HEK293T (cell line): ENCODE measurements around the gene STH.

Source experiments
- CTCF ChIA-PET: fragments of 350-600 bp; formaldehyde crosslinking; extraction: SDS; loops from one replicate; lab custom pipeline; 2021; ENCODE audit warnings: antibody characterized with exemption, inconsistent platforms; lab: Yijun Ruan, JAX
- POLR2A ChIA-PET: fragments of 350-600 bp; formaldehyde crosslinking; extraction: SDS; loops from one replicate; lab custom pipeline; 2020; ENCODE audit warnings: antibody characterized with exemption, inconsistent platforms; lab: Yijun Ruan, JAX
- DNase-seq: peaks from one replicate; pipeline ENCODE4 v3.0.0; 2012; ENCODE audit warnings: mixed read lengths; ENCODE audit errors: extremely low spot score
- ARNT ChIP-seq: fragments of 450-650 bp; IDR thresholded peaks from 2 replicates; pipeline ENCODE4 v1.6.1; 2017; ENCODE audit warnings: mild to moderate bottlenecking
- BHLHE40 ChIP-seq: fragments of 450-650 bp; IDR thresholded peaks from 2 replicates; pipeline ENCODE4 v1.6.1; 2016; ENCODE audit warnings: mild to moderate bottlenecking, moderate library complexity, borderline replicate concordance
- CTBP1 ChIP-seq: fragments of 450-650 bp; IDR thresholded peaks from 2 replicates; pipeline ENCODE4 v1.6.1; 2016; ENCODE audit warnings: borderline replicate concordance
- ELF4 ChIP-seq: fragments of 450-650 bp; IDR thresholded peaks from 2 replicates; pipeline ENCODE4 v1.6.1; 2017; ENCODE audit warnings: antibody characterized with exemption
- FOXA1 ChIP-seq: fragments of 450-650 bp; IDR thresholded peaks from 2 replicates; pipeline ENCODE4 v1.6.1; 2016; ENCODE audit warnings: mild to moderate bottlenecking
- FOXK2 ChIP-seq: fragments of 450-650 bp; IDR thresholded peaks from 2 replicates; pipeline ENCODE4 v1.6.1; 2016; ENCODE audit warnings: mild to moderate bottlenecking
- FOXM1 ChIP-seq: fragments of 450-650 bp; IDR thresholded peaks from 2 replicates; pipeline ENCODE4 v1.6.1; 2017; ENCODE audit warnings: mild to moderate bottlenecking, borderline replicate concordance
- HDGF ChIP-seq: fragments of 450-650 bp; IDR thresholded peaks from 2 replicates; pipeline ENCODE4 v1.6.1; 2017; ENCODE audit warnings: antibody characterized with exemption, borderline replicate concordance
- L3MBTL2 ChIP-seq: fragments of 450-650 bp; conservative IDR thresholded peaks from 2 replicates; pipeline ENCODE4 v1.6.1; 2016; ENCODE audit warnings: mild to moderate bottlenecking
- LEF1 ChIP-seq: fragments of 450-650 bp; IDR thresholded peaks from 2 replicates; pipeline ENCODE4 v1.6.1; 2017; ENCODE audit warnings: mild to moderate bottlenecking, borderline replicate concordance
- NFRKB ChIP-seq: fragments of 450-650 bp; IDR thresholded peaks from 2 replicates; pipeline ENCODE4 v1.6.1; 2016; ENCODE audit warnings: mild to moderate bottlenecking, moderate library complexity
- PKNOX1 ChIP-seq: fragments of 450-650 bp; IDR thresholded peaks from 2 replicates; pipeline ENCODE4 v1.6.1; 2016
- SP1 ChIP-seq: fragments of 450-650 bp; IDR thresholded peaks from 2 replicates; pipeline ENCODE4 v1.6.1; 2017
- SUZ12 ChIP-seq: fragments of 450-650 bp; IDR thresholded peaks from 2 replicates; pipeline ENCODE4 v1.6.1; 2016; ENCODE audit warnings: mild to moderate bottlenecking
- TARDBP ChIP-seq: fragments of 450-650 bp; IDR thresholded peaks from 2 replicates; pipeline ENCODE4 v1.6.1; 2016
- ZNF384 ChIP-seq: fragments of 450-650 bp; IDR thresholded peaks from 2 replicates; pipeline ENCODE4 v1.6.1; 2016

STH gene

GRCh38 chr17:45984368-45984767 lies 14.7 kb upstream of the STH start:
- ChIA-PET POLR2A (no interaction called here), CTCF (no interaction called here)
- TF ChIP-seq HDGF (no peak), SUZ12 (no peak), FOXK2 (no peak), ARNT (no peak), TARDBP (no peak), L3MBTL2 (no peak), BHLHE40 (no peak), ZNF384 (no peak), CTBP1 (no peak), PKNOX1 (no peak), FOXA1 (no peak), NFRKB (no peak), ELF4 (no peak), FOXM1 (no peak), LEF1 (no peak)
- DNase-seq = no peak

- DNase-seq = no peak
- TF ChIP-seq FOXA1 (no peak), CTBP1 (no peak), ARNT (no peak), PKNOX1 (no peak), HDGF (no peak), NFRKB (no peak), ZNF384 (no peak), TARDBP (no peak), LEF1 (no peak), FOXM1 (no peak), ELF4 (no peak), FOXK2 (no peak), SP1 (no peak), L3MBTL2 (no peak), SUZ12 (no peak), BHLHE40 (no peak)
- CTCF ChIA-PET = no interaction called here
- POLR2A ChIA-PET = interaction anchor here (0.5 kb wide), 1 partner anchor 95 kb away, joined by 3 read pairs; no protein-coding TSS in a partner anchor
These were observed 13.6 kb upstream of the STH start for GRCh38 chr17:45985447-45985846.

- DNase-seq = no peak
- no peak for TF ChIP-seq LEF1
- no peak for TF ChIP-seq CTBP1
- ChIA-PET POLR2A (no interaction called here), CTCF (no interaction called here)
These were observed 13.0 kb upstream of the STH start for GRCh38 chr17:45986056-45986455.

- DNase-seq = no peak
- TF ChIP-seq L3MBTL2 (no peak), BHLHE40 (no peak), PKNOX1 (no peak), FOXA1 (no peak), NFRKB (no peak), ELF4 (no peak), ZNF384 (no peak), FOXK2 (no peak), LEF1 (no peak), SUZ12 (no peak), ARNT (no peak), TARDBP (no peak), HDGF (no peak), SP1 (no peak), CTBP1 (no peak), FOXM1 (no peak)
- ChIA-PET CTCF (no interaction called here), POLR2A (no interaction called here)
These were observed 11.3 kb upstream of the STH start for GRCh38 chr17:45987706-45988105.

GRCh38 chr17:45989759-45990158 lies 9.3 kb upstream of the STH start:
- POLR2A ChIA-PET = no interaction called here
- CTCF ChIA-PET = interaction anchor here (1.3 kb wide), 1 partner anchor 43 kb away, joined by 3 read pairs; no protein-coding TSS in a partner anchor
- no peak for DNase-seq
- TF ChIP-seq L3MBTL2 (no peak), ARNT (no peak), FOXA1 (no peak), FOXK2 (no peak), ZNF384 (no peak), BHLHE40 (no peak), SP1 (no peak), LEF1 (no peak), HDGF (no peak), NFRKB (no peak), ELF4 (no peak), CTBP1 (no peak), PKNOX1 (no peak)

- ChIA-PET CTCF (interaction anchor here (0.6 to 1.4 kb wide), 6 partner anchors 9 to 1768 kb away, joined by 3 to 5 read pairs (median 4); no protein-coding TSS in a partner anchor), POLR2A (no interaction called here)
- DNase-seq = no peak
- TF ChIP-seq ZNF384 (no peak), FOXA1 (no peak), ARNT (no peak), SP1 (no peak), LEF1 (no peak), NFRKB (no peak), FOXK2 (no peak), ELF4 (no peak), L3MBTL2 (no peak), BHLHE40 (no peak), FOXM1 (no peak), HDGF (no peak), TARDBP (no peak), CTBP1 (no peak), PKNOX1 (no peak), SUZ12 (no peak)
These were observed 8.2 kb upstream of the STH start for GRCh38 chr17:45990886-45991285.
